T-cell (primary cell): ENCODE data around the gene ATP5F1E. TPM values are rescaled to one million over a fixed set of nuclear protein-coding genes. Genes with fewer than 3 reads are reported as not detected.
A peak's percentile ranks its signal among the peaks of the same experiment; 100 is the strongest.

Experiments used
- ATAC-seq, 4 experiments: fragments of 200-7000 bp in 3 of 4; fragments of 150-1000 bp in 1 of 4; cut with Tn5 transposase; replicated peaks in 1 of 4; 1 replicate in 3 of 4; 2 replicates in 1 of 4; pipeline ENCODE4 v1.10.0; 2021; ENCODE audit warnings: moderate library complexity in 3 of 4, mild to moderate bottlenecking in 2 of 4, moderate number of reproducible peaks in 1 of 4
- CTCF ChIA-PET, 2 donors: fragments of 300-600 bp; sonication (Branson Sonifier 250); formaldehyde crosslinking; loops; one replicate each; lab custom pipeline; 2022; ENCODE audit warnings: antibody characterized with exemption in 2 of 2; lab: Charles Lee
- POLR2A ChIA-PET, 2 donors: fragments of 300-600 bp; sonication (Branson Sonifier 250); formaldehyde crosslinking; loops; one replicate each; lab custom pipeline; 2022; ENCODE audit warnings: antibody characterized with exemption in 2 of 2; lab: Charles Lee
- DNase-seq, 35 experiments: peaks; one replicate each; pipeline versions ENCODE4 v3.0.0 to v3.0.0-alpha.2; 2013 to 2023
- H3K27ac ChIP-seq: one replicate; pipeline ENCODE4 v1.5.1; 2013; ENCODE audit warnings: low read length
- H3K27me3 ChIP-seq, 2 experiments: replicated peaks in 1 of 2; 1 replicate in 1 of 2; 2 replicates in 1 of 2; pipeline versions ENCODE4 v1.6.1 to v1.7.0; 2013; ENCODE audit warnings: low read length in 1 of 2, mixed read lengths in 1 of 2; ENCODE audit not compliant: control insufficient read depth in 2 of 2, insufficient read depth in 2 of 2; ENCODE audit errors: extremely low read depth in 1 of 2
- H3K36me3 ChIP-seq, 2 donors: 1 replicate in 1 of 2; 2 replicates in 1 of 2; pipeline versions ENCODE4 v1.6.1 to v1.7.0; 2013; ENCODE audit warnings: low read length in 1 of 2; ENCODE audit not compliant: control insufficient read depth in 2 of 2, insufficient read depth in 1 of 2; ENCODE audit errors: extremely low read depth in 1 of 2
- H3K4me1 ChIP-seq, 2 experiments: 1 replicate in 1 of 2; 2 replicates in 1 of 2; pipeline versions ENCODE4 v1.6.1 to v1.7.0; 2013; ENCODE audit warnings: low read length in 2 of 2, mixed read lengths in 1 of 2; ENCODE audit not compliant: insufficient read depth in 2 of 2, control insufficient read depth in 1 of 2; ENCODE audit errors: extremely low read depth in 1 of 2
- H3K4me3 ChIP-seq, 2 donors: 1 replicate in 1 of 2; 2 replicates in 1 of 2; pipeline versions ENCODE4 v1.5.1 to v1.7.0; 2013; ENCODE audit warnings: mild to moderate bottlenecking in 2 of 2, low read length in 1 of 2, moderate library complexity in 1 of 2; ENCODE audit not compliant: control insufficient read depth in 1 of 2; ENCODE audit errors: extremely low read depth in 1 of 2
- H3K9me3 ChIP-seq: 2 replicates; pipeline ENCODE4 v1.7.0; 2013
- H3K27ac Mint-ChIP-seq, 2 donors: one replicate each; pipeline ENCODE4 v1.8.0; 2020 to 2021; ENCODE audit warnings: mild to moderate bottlenecking in 2 of 2, mixed read lengths in 2 of 2
- H3K27me3 Mint-ChIP-seq, 2 donors: one replicate each; pipeline ENCODE4 v1.8.0; 2021 to 2022; ENCODE audit warnings: mixed read lengths in 2 of 2
- H3K36me3 Mint-ChIP-seq: one replicate; pipeline ENCODE4 v1.8.0; 2021; ENCODE audit warnings: mixed read lengths
- H3K4me1 Mint-ChIP-seq, 3 donors: one replicate each; pipeline ENCODE4 v1.8.0; 2020 to 2022; ENCODE audit warnings: mixed read lengths in 3 of 3, mild to moderate bottlenecking in 1 of 3
- H3K4me3 Mint-ChIP-seq, 3 donors: one replicate each; pipeline ENCODE4 v1.8.0; 2020 to 2022; ENCODE audit warnings: mild to moderate bottlenecking in 3 of 3, mixed read lengths in 3 of 3, moderate library complexity in 3 of 3
- H3K9me3 Mint-ChIP-seq, 3 donors: one replicate each; pipeline ENCODE4 v1.8.0; 2020 to 2022; ENCODE audit warnings: mixed read lengths in 3 of 3
- WGBS: methylation state at CpG from one replicate; pipeline ENCODE4 v1.1.5; 2013; ENCODE audit warnings: missing lambda C conversion rate; ENCODE audit not compliant: insufficient coverage; 5-methylcytosine and 5-hydroxymethylcytosine counted together
- total RNA-seq, 35 experiments: library from RNA in 6 of 35; stranded (reverse) in 6 of 35; fragments of 120-200 nt in 1 of 35; gene quantifications; one replicate each; pipeline versions ENCODE4 v1.2.1 to v1.2.4 and lab custom pipeline; 2013 to 2026

Gene ATP5F1E
- total RNA-seq, 5 donors from 2014 or later (not counting 1 experiment from before 2014, with no cell fraction given): 50.6 to 105 (median 62.4) TPM

DNA sequence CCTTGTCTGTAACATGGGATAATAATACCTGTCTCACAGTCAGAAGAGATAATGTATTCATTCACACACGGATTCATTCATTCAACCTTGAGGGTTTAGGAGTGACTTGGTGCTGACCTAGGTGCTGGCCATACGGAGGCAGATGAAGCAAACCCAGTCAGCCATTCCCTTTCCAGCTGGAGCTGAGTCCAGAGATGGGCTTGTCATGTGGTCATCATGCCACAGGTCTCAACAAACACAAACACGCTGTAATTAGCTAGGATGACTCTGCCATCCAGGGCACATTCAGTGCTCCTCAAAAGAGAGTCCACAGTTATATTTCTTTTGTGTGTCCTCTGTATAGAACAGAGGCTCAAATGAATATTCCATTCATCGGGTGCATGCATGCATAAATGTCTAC, 29.9 kb upstream of the ATP5F1E start:
- Mint-ChIP-seq H3K27me3 (peaks cover 0 to 14% of the 10 kb centered on the region in 2 donors), H3K36me3 (no peaks in the 10 kb centered on the region), H3K4me1 (no peaks in the 10 kb centered on the region), H3K9me3 (no peaks in the 10 kb centered on the region), H3K4me3 (no peak overlapping the region), H3K27ac (no peak overlapping the region)
- CTCF ChIA-PET: no interaction called here
- POLR2A ChIA-PET: no interaction called here
- ATAC-seq (no peak), DNase-seq (no peak)
- Histone ChIP-seq H3K27ac (no peak overlapping the region), H3K4me3 (no peak overlapping the region), H3K27me3 (peaks cover 7 to 8% of the 10 kb centered on the region in 2 experiments), H3K36me3 (no peaks in the 10 kb centered on the region), H3K9me3 (peaks cover 2% of the 10 kb centered on the region), H3K4me1 (no peaks in the 10 kb centered on the region)
- 72% methylated on average over 2 of the region's 4 CpGs for WGBS

DNA sequence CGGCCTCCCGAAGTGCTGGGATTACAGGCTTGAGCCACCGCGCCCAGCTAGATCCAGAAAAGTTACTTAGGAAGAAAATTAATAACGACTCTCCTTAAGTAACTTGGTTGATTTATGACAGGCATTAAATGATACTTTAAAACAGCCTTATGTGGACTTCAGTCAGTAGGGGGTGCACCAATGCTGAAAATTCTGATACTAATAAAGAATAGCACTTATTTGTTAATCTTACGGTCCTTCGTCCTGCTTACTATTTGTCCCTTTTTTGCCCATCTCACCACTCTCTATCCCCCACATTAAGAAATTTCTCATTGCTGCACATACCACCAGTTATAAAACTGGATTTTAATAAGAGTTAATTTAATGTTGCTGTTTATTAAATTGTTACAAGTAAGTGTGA, 23.2 kb upstream of the ATP5F1E start:
- Mint-ChIP-seq H3K27me3 (peaks cover 13 to 25% of the 10 kb centered on the region in 2 donors), H3K4me3 (no peak overlapping the region), H3K4me1 (peaks cover 0 to 2% (median 0%) of the 10 kb centered on the region in 3 donors), H3K36me3 (no peaks in the 10 kb centered on the region), H3K9me3 (no peaks in the 10 kb centered on the region), H3K27ac (no peak overlapping the region)
- WGBS: no CpG with 5 or more reads among the region's 7 CpGs
- CTCF ChIA-PET: interaction anchor here in 1 of 2 donors (0.6 to 1.1 kb wide), 4 partner anchors 94 to 441 kb away, joined by 3 to 5 read pairs (median 3); no protein-coding TSS in a partner anchor
- DNase-seq (peak in 7 of 35 experiments; percentile 2 to 55 (median 11)), ATAC-seq (no peak)
- Histone ChIP-seq H3K9me3 (no peaks in the 10 kb centered on the region), H3K36me3 (no peaks in the 10 kb centered on the region), H3K27me3 (peaks cover 0 to 11% of the 10 kb centered on the region in 2 experiments), H3K4me3 (no peak overlapping the region), H3K4me1 (no peaks in the 10 kb centered on the region), H3K27ac (no peak overlapping the region)
- POLR2A ChIA-PET: interaction anchor here in 1 of 2 donors (0.6 kb wide), 1 partner anchor 167 kb away, joined by 3 read pairs; no protein-coding TSS in a partner anchor

DNA sequence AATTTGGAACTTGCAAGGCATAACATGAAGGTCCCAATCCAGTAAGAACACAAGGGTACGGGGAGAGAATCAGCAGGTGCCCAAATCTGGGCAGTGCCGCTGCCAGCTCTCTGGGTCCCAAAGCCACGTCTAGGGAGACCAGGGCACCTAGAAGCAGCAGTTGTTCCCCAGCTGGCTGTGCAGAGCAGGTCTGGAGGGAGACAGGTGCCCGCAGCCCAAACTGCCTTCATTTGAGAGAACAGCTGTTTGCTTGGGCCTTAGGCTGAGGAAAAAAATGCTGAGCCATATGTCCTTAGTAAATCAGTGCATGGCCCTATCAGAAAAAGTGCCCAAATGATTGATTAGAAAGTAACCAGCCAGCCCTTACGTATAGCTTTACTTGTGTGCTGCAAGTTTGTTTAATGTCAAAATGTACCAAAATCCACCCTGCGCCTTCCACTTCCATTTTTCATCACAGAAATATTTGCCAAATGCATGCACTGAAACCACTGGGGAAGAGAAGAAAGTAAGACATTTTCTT, 19.6 kb upstream of the ATP5F1E start:
- ChIA-PET CTCF (no interaction called here), POLR2A (interaction anchor here in 1 of 2 donors (0.5 kb wide), 1 partner anchor 646 kb away, joined by 10 read pairs; no protein-coding TSS in a partner anchor)
- Histone ChIP-seq H3K9me3 (no peaks in the 10 kb centered on the region), H3K36me3 (no peaks in the 10 kb centered on the region), H3K4me1 (no peaks in the 10 kb centered on the region), H3K27me3 (peaks cover 0 to 9% of the 10 kb centered on the region in 2 experiments), H3K4me3 (no peak overlapping the region), H3K27ac (no peak overlapping the region)
- no peak overlapping the region for H3K4me3 Mint-ChIP-seq
- no peaks in the 10 kb centered on the region for H3K36me3 Mint-ChIP-seq
- ATAC-seq (no peak), DNase-seq (no peak)
- 92% methylated on average over 5 of the region's 6 CpGs for WGBS
- H3K9me3 Mint-ChIP-seq: no peaks in the 10 kb centered on the region
- H3K27ac Mint-ChIP-seq: no peak overlapping the region
- H3K4me1 Mint-ChIP-seq: peaks cover 6 to 10% (median 6%) of the 10 kb centered on the region in 3 donors
- peaks cover 13 to 32% of the 10 kb centered on the region in 2 donors for H3K27me3 Mint-ChIP-seq

GRCh38 chr20:59050437-59050836, 18.3 kb upstream of the ATP5F1E start:
- Mint-ChIP-seq H3K4me3 (no peak overlapping the region), H3K27me3 (peaks cover 13 to 27% of the 10 kb centered on the region in 2 donors), H3K27ac (no peak overlapping the region), H3K36me3 (no peaks in the 10 kb centered on the region), H3K9me3 (no peaks in the 10 kb centered on the region), H3K4me1 (peaks cover 6 to 10% (median 6%) of the 10 kb centered on the region in 3 donors)
- ChIA-PET CTCF (interaction anchor here (0.5 to 0.7 kb wide), 2 partner anchors 21 to 57 kb away, joined by 3 to 6 read pairs; no protein-coding TSS in a partner anchor), POLR2A (interaction anchor here in 1 of 2 donors (0.6 kb wide), 1 partner anchor 107 kb away, joined by 8 read pairs; no protein-coding TSS in a partner anchor)
- Histone ChIP-seq H3K4me3 (no peak overlapping the region), H3K36me3 (no peaks in the 10 kb centered on the region), H3K4me1 (no peaks in the 10 kb centered on the region), H3K9me3 (no peaks in the 10 kb centered on the region), H3K27ac (no peak overlapping the region), H3K27me3 (peaks cover 0 to 9% of the 10 kb centered on the region in 2 experiments)
- DNase-seq (no peak), ATAC-seq (no peak)
- no CpG with 5 or more reads among the region's 1 CpG for WGBS

DNA sequence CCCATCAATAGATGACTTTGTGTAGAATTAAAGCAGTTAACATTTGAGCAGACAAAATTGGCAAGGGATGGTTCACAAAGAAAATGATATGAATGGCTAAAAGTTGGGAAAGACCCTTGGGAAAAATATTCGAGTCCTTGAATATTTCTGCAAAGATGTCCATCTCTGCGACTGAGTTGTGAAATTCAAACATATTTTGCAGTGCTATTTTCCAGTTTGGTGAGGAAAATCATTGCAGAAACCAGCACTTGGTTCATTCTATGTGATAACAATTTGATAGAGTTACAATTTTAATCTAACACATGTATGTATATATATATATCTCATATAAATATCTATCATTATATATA, 16.5 kb upstream of the ATP5F1E start:
- H3K9me3 ChIP-seq: no peaks in the 10 kb centered on the region
- H3K9me3 Mint-ChIP-seq: no peaks in the 10 kb centered on the region
- ATAC-seq (no peak), DNase-seq (no peak)
- 71% methylated on average over 1 of the region's 2 CpGs for WGBS
- CTCF ChIA-PET: no interaction called here
- no peak overlapping the region for H3K27ac ChIP-seq
- peaks cover 13 to 21% (median 16%) of the 10 kb centered on the region in 3 donors for H3K4me1 Mint-ChIP-seq
- peaks cover 3 to 7% of the 10 kb centered on the region in 2 experiments for H3K4me1 ChIP-seq
- H3K4me3 Mint-ChIP-seq: no peak overlapping the region
- H3K36me3 Mint-ChIP-seq: no peaks in the 10 kb centered on the region
- POLR2A ChIA-PET: no interaction called here
- peaks cover 13 to 18% of the 10 kb centered on the region in 2 donors for H3K27me3 Mint-ChIP-seq
- no peaks in the 10 kb centered on the region for H3K36me3 ChIP-seq
- H3K4me3 ChIP-seq: no peak overlapping the region
- H3K27ac Mint-ChIP-seq: no peak overlapping the region
- peaks cover 0 to 9% of the 10 kb centered on the region in 2 experiments for H3K27me3 ChIP-seq

- Mint-ChIP-seq H3K27ac (no peak overlapping the region), H3K36me3 (no peaks in the 10 kb centered on the region), H3K27me3 (peaks cover 9 to 16% of the 10 kb centered on the region in 2 donors), H3K4me1 (peaks cover 19 to 27% (median 21%) of the 10 kb centered on the region in 3 donors), H3K9me3 (no peaks in the 10 kb centered on the region), H3K4me3 (no peak overlapping the region)
- ChIA-PET CTCF (no interaction called here), POLR2A (no interaction called here)
- H3K27ac ChIP-seq: no peak overlapping the region
- DNase-seq (no peak), ATAC-seq (no peak)
- H3K4me1 ChIP-seq: peaks cover 7 to 9% of the 10 kb centered on the region in 2 experiments
- peaks cover 0 to 9% of the 10 kb centered on the region in 2 experiments for H3K27me3 ChIP-seq
- H3K36me3 ChIP-seq: no peaks in the 10 kb centered on the region
- no peaks in the 10 kb centered on the region for H3K9me3 ChIP-seq
- H3K4me3 ChIP-seq: no peak overlapping the region
- WGBS: 44% methylated on average over 2 of the region's 5 CpGs
Observed at GRCh38 chr20:59047938-59048680, 16.0 kb upstream of the ATP5F1E start.
